ENCODE data around the gene ADAMTS13.

The ADAMTS13 gene

DNA sequence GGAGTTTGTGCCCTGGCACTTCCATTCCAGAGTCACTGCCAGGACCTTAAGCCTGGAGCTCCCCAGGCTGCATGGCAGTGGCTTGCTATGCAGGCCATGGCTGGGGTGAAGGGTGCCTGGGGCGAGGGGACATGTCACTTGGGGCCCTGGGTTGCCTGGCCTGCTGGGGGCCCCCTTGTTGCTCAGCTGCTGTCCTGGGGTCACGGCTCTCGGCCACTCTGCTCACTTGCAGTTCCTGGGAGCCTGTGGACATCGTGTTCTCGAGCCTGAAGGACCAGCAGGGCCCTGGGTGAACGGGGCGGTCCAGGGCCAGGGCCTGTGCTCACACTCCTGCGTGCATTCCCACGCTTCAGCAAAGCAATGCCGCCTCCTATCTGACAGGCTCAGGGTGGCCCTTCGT is 71.3 kb downstream of the ADAMTS13 start:
- no peak for DNase-seq

DNA sequence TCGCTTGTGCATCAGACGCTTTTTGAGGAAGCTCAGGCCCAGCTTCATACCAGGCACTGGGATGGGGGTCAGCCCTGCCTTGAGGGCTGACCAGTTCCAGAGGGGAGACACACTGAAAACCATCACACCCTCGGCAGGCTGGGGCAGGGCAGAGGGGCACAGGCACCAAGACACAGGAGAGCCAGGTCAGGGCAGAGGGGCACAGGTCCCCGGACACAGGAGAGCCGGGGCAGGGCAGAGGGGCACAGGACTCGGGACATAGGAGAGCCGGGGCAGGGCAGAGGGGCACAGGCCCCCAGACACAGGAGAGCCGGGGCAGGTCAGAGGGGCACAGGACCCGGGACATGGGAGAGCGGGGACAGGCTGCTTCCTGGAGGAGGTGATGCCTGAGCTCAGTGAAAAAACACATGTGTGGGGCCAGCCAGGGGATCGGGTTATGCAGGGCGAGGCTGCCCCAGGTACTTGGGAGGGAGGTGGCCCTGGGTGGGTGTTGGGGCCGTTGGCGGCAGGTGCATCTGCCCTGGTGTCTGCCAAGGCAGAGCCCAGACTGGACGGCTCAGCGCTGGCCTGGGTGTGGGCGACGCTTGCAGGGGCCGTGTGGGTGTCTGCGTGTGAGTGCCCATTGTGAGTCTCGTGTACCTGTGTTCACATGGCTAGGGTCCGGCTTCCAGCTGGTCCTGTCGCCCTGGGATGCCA is 71.8 kb downstream of the ADAMTS13 start:
- DNase-seq, result no peak

DNA sequence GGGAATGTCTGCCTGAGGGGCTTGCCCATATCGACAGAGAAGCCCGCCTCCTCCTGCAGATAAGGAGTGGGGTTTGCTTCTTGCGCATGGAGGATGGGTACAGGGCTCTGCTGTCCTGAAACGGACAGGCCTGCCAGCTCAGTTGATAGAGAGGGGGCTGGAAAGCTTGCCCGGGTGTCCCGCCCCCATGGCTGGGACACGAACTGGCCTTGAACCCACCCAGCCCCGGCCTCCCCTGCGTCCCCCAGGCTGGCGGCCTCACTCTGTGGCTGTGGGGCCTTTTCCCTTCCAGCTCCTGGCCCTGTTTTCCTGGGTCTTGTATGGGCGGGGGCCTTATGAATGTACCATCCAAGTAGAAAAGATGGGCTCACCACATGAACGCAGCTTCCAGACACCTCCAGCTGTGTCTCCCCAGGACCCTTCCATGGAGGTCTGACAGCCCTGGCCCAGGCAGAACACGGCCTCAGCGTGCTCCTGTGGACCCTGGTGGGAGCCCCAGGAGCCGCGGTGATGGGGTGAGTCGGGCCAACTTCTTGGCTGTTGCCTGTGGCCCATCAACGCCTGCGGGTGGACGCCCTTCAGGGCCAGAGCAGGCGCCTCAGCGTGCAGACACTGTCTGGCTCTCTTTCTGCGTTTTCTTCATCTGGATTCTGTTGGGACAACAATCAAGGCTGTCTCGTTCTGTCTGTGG is 72.6 kb downstream of the ADAMTS13 start:
- DNase-seq, result no peak

GRCh38 chr9:133495327-133496293 is 73.4 kb downstream of the ADAMTS13 start:
- no peak for DNase-seq

- no peak for DNase-seq
These were observed 75.0 kb downstream of the ADAMTS13 start for GRCh38 chr9:133496861-133497842.

- no peak for DNase-seq
These were observed 77.1 kb downstream of the ADAMTS13 start for GRCh38 chr9:133499132-133499891.

DNA sequence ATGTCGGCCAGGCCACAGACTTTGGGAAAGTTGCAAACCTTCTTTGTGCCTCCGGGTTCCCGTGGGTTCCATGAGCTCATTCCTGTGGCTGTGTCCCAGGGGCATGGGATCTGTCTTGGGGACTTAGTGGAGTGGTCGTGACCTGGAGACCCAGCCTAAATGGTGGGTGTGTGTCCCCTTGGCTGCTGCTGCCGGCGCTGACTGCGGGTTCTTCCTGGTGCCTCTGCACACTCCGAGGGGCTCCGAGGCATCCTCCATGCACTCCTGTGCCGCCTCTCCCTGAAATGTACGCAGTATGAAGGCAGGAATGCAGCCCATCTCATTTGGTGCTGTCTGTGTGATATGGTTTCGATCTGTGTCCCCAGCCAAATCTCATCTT is 77.7 kb downstream of the ADAMTS13 start:
- no peak for DNase-seq

DNA sequence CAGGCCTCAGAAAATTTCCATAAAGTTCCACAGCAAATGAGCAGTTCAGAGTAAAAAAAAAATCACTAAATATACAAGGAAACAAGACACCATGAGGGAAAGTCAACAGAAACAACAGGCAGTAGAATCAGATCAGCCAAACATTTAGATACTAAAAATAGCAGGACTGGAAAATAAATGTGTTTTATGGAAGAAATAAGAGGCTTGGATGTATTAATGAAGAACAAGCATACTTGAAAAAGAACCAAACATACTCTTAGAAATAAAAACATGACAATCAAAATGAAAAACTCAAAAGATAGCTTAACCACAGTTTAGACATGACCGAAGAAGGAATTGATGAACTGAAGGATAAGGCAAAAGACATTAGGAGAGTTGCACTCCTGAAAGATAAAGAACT is 79.9 kb downstream of the ADAMTS13 start:
- no peak for DNase-seq

GRCh38 chr9:133505186-133505830 is 83.1 kb downstream of the ADAMTS13 start:
- DNase-seq, result no peak

DNA sequence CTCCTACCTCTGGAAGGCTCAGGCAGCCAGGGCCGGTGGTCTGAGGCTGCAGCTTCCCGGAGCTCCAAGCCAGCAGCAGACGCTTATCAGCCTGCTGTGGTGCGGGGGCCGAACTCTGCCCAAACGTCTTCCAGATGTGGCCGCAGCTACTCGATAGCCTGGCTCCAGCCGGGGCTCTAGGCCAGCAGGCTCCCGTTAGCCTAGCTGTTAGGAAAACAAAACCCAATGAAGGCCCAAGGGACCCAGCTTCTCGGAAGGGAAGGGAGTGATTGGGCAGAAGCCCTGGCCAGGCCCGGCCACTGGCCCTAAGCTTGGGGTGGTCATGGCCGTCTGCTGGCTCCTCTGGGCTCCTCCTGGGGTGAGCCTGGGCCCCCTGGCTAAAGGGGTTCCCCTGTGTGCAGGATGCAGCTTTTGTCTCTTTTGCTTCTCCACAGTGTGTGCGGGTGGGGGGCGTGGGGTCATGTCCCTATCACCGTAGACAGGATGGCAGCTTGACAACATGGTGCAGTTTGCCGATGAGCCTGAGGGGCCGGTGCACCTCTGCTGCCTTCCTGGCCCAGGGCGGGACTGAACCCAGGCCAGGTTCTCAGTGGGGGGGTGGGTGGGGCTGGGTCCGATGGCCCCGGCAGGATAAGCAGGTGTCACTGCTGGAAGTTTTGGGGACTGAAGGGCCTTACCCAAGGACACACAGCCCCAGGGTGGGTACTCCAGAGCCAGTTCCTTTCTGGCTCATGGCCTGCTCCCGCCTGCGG is 83.9 kb downstream of the ADAMTS13 start:
- no peak for DNase-seq

DNA sequence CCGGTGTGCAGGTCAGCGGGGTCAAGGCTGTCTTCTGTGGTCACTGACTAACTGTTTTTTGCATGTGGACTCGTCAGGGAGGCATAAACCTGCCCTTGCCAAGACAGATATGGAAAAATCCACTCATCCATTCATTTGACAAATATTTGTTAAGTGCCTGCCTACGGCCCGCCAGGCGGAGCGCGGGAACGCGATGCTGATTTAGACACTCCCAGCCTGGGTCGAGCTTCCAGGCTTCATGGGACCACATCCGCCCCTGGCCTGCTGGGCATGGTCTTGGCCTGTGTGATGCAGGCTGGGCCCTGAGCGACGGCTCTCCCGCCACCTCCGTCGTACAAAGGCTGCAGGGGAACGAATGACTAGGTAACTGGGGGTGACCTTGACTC is 84.5 kb downstream of the ADAMTS13 start:
- no peak for DNase-seq

GRCh38 chr9:133507246-133507965 is 85.2 kb downstream of the ADAMTS13 start:
- DNase-seq, result no peak

DNA sequence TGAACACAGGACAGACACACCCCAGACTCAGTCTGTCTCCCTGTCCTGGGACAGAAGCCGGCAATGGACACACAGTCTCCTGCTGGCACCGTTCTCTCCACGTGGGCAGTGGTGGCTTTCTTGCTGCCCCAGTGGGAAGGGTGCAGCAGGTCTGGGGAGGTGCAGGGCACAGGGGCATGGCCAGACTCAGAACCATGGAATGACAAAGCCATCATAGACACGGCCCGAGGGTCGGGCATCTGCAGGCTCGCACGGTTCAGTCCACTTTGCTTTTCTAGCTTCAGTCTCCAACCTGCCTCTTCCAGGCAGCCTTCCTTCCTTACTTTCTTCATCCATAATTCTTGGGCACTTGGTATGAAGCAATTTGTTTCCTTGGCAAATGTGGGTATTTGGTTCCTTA is 85.9 kb downstream of the ADAMTS13 start:
- DNase-seq, result no peak

Measured in T1000 (cell line).